PC-9 (cell line): ENCODE measurements around the gene ANKLE2. TPM values are rescaled to one million over a fixed set of nuclear protein-coding genes. Genes with fewer than 3 reads are reported as not detected.

Experiments
- BruUV-seq: library from RNA; stranded (reverse); fragments of 400-500 nt; replicated peaks from 2 replicates; lab custom pipeline; 2021; lab: Mats Ljungman, UMichigan
- CTCF ChIA-PET: fragments of 300-600 bp; sonication (Branson Sonifier 250); formaldehyde crosslinking; loops from one replicate; lab custom pipeline; 2022; ENCODE audit warnings: antibody characterized with exemption; lab: Charles Lee
- POLR2A ChIA-PET: fragments of 300-600 bp; sonication (Branson Sonifier 250); formaldehyde crosslinking; loops from one replicate; lab custom pipeline; 2022; ENCODE audit warnings: antibody characterized with exemption; ENCODE audit not compliant: unreplicated experiment; lab: Charles Lee
- DNase-seq, 2 experiments: peaks; one replicate each; pipeline versions ENCODE4 v3.0.0 to v3.0.0-alpha.2; 2015 to 2022; ENCODE audit warnings: mixed read lengths in 1 of 2
- H2AFZ ChIP-seq: fragments of 200-600 bp; sonication (generic); 2 replicates; pipeline ENCODE4 v1.8.1; 2017; ENCODE audit warnings: antibody characterized with exemption
- H3F3A ChIP-seq: fragments of 200-600 bp; sonication (generic); 2 replicates; pipeline ENCODE4 v1.8.1; 2017; ENCODE audit warnings: antibody characterized with exemption, mild to moderate bottlenecking, low read depth; ENCODE audit not compliant: insufficient read depth
- H3K27ac ChIP-seq: fragments of 200-600 bp; sonication (generic); 2 replicates; pipeline ENCODE4 v1.6.1; 2016; ENCODE audit warnings: mixed run types
- H3K27me3 ChIP-seq: fragments of 200-600 bp; sonication (generic); 2 replicates; pipeline ENCODE4 v1.6.1; 2016; ENCODE audit warnings: low read depth, mixed run types; ENCODE audit not compliant: insufficient read depth
- H3K36me3 ChIP-seq: fragments of 200-600 bp; sonication (generic); 2 replicates; pipeline ENCODE4 v1.6.1; 2016; ENCODE audit warnings: low read depth, mixed run types
- H3K4me1 ChIP-seq: fragments of 200-600 bp; sonication (generic); replicated peaks from 2 replicates; pipeline ENCODE4 v1.6.1; 2016; ENCODE audit warnings: mixed run types; ENCODE audit not compliant: insufficient read depth
- H3K4me2 ChIP-seq: fragments of 200-600 bp; sonication (generic); 2 replicates; pipeline ENCODE4 v1.6.1; 2017; ENCODE audit warnings: mixed run types
- H3K4me3 ChIP-seq: fragments of 200-600 bp; sonication (generic); 2 replicates; pipeline ENCODE4 v1.6.1; 2016; ENCODE audit warnings: mixed run types
- H3K79me2 ChIP-seq: fragments of 200-600 bp; sonication (generic); 2 replicates; pipeline ENCODE4 v1.6.1; 2017; ENCODE audit warnings: low read depth, mixed run types
- H3K9me2 ChIP-seq: fragments of 200-600 bp; sonication (generic); 2 replicates; pipeline ENCODE4 v1.8.1; 2017; ENCODE audit warnings: mild to moderate bottlenecking; ENCODE audit not compliant: insufficient read depth
- H3K9me3 ChIP-seq: fragments of 200-600 bp; sonication (generic); 2 replicates; pipeline ENCODE4 v1.8.1; 2016; ENCODE audit warnings: low read depth; ENCODE audit not compliant: insufficient read depth
- H4K20me1 ChIP-seq: fragments of 200-600 bp; sonication (generic); 2 replicates; pipeline ENCODE4 v1.8.1; 2017; ENCODE audit not compliant: insufficient read depth
- CTCF ChIP-seq: fragments of 200-600 bp; sonication (generic); conservative IDR thresholded peaks from 2 replicates; pipeline ENCODE4 v1.6.1; 2017; ENCODE audit warnings: mixed run types, antibody characterized with exemption, mild to moderate bottlenecking, moderate library complexity
- EZH2 ChIP-seq: fragments of 200-600 bp; sonication (generic); IDR thresholded peaks from 2 replicates; pipeline ENCODE4 v1.8.0; 2017; ENCODE audit warnings: antibody characterized with exemption, low read depth
- intact Hi-C: fragments of 100-400 bp; cut with micrococcal nuclease; formaldehyde crosslinking; loops from one replicate; pipeline ENCODE4 v1.10.0; 2022; ENCODE audit not compliant: unreplicated experiment
- total RNA-seq: library from RNA; stranded (reverse); gene quantifications from 2 replicates; pipeline ENCODE4 v1.2.3, GENCODE V29; 2021

Gene ANKLE2
- total RNA-seq, 1 experiment from 2014 or later = 102 TPM

DNA sequence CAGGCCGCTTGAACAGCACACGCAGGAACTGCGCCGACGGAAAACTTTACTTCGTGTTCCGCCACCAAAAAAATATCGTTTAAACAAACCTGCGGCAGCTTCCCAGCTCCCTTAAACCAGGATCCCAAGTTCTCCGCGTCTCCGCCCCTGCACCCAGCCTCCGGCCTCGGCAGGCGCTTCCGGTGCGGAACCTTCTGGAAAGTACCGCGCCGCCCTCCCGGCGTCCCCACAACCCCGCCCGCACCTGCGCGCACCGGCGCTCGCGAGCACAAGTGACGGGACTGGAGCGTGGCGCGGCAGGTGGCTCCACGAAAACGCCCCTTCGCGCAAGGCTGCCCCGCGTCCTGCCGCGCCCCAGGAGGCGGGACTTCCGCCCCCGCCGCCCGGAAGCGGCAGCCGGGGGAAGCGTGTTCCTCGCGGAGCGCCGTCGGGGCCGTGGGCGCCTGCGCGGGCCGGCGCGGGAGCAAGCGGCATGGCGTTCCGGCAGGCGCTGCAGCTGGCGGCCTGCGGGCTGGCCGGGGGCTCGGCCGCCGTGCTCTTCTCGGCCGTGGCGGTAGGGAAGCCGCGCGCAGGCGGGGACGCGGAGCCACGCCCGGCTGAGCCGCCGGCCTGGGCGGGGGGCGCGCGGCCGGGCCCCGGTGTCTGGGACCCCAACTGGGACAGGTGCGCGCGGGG is 51.1 kb downstream of the ANKLE2 start, which contains the start of gene PGAM5:
Gene PGAM5, plus strand, starts transcription at position 438 of the 675 bp plus-strand sequence. Its CDS starts 35 bp downstream, at position 473.
- Histone ChIP-seq H3K4me1 (peaks cover 19% of the 10 kb centered on the region), H3K4me3 (peak within 1 kb of the TSS; percentile 100), H3F3A (peaks cover 26% of the 10 kb centered on the region), H3K9me3 (no peaks in the 10 kb centered on the region), H4K20me1 (peaks cover 28% of the 10 kb centered on the region), H3K79me2 (peaks cover 58% of the 10 kb centered on the region), H3K36me3 (peaks cover 23% of the 10 kb centered on the region; the same call in 1 of the 2 replicates), H3K9me2 (no peaks in the 10 kb centered on the region), H3K4me2 (peak within 1 kb of the TSS; percentile 85), H2AFZ (peak within 1 kb of the TSS; percentile 98), H3K27me3 (no peaks in the 10 kb centered on the region), H3K27ac (peak within 1 kb of the TSS; percentile 61)
- intact Hi-C loops = no loop called here
- DNase-seq = peak; percentile 73 to 87
- POLR2A ChIA-PET = no interaction called here
- CTCF ChIA-PET = no interaction called here
- no TSS peak for BruUV-seq
- no peak for TF ChIP-seq EZH2
- no peak for TF ChIP-seq CTCF

GRCh38 chr12:132710043-132710404 is 51.6 kb downstream of the ANKLE2 start:
- Histone ChIP-seq H2AFZ (peak overlapping the region; percentile 98), H3K36me3 (peaks cover 23% of the 10 kb centered on the region; the same call in 1 of the 2 replicates), H3K4me3 (peak overlapping the region; percentile 100), H3F3A (peaks cover 26% of the 10 kb centered on the region), H4K20me1 (peaks cover 28% of the 10 kb centered on the region), H3K9me2 (no peaks in the 10 kb centered on the region), H3K27me3 (no peaks in the 10 kb centered on the region), H3K79me2 (peaks cover 58% of the 10 kb centered on the region), H3K27ac (peak overlapping the region; percentile 61), H3K4me1 (peaks cover 19% of the 10 kb centered on the region), H3K9me3 (no peaks in the 10 kb centered on the region), H3K4me2 (peak overlapping the region; percentile 85)
- BruUV-seq = TSS peak; percentile 76
- CTCF ChIA-PET = no interaction called here
- TF ChIP-seq CTCF (no peak), EZH2 (no peak)
- intact Hi-C loops = no loop called here
- DNase-seq = no peak
- POLR2A ChIA-PET = no interaction called here

- Histone ChIP-seq H4K20me1 (peaks cover 11% of the 10 kb centered on the region; the same call in 1 of the 2 replicates), H3F3A (peaks cover 31% of the 10 kb centered on the region; the same call in 1 of the 2 replicates), H2AFZ (no peak overlapping the region), H3K4me3 (no peak overlapping the region), H3K79me2 (peaks cover 43% of the 10 kb centered on the region), H3K36me3 (peaks cover 16% of the 10 kb centered on the region), H3K4me1 (peaks cover 19% of the 10 kb centered on the region), H3K4me2 (no peak overlapping the region), H3K27ac (no peak overlapping the region), H3K27me3 (no peaks in the 10 kb centered on the region), H3K9me3 (no peaks in the 10 kb centered on the region), H3K9me2 (no peaks in the 10 kb centered on the region)
- DNase-seq = no peak
- no peak for TF ChIP-seq EZH2
- no peak for TF ChIP-seq CTCF
- CTCF ChIA-PET = no interaction called here
- intact Hi-C loops = no loop called here
- POLR2A ChIA-PET = no interaction called here
- BruUV-seq = no TSS peak
These were observed 53.5 kb downstream of the ANKLE2 start for GRCh38 chr12:132708150-132708549.
